ENCODE measurements around the gene ZNF184. TPM values are rescaled to one million over a fixed set of nuclear protein-coding genes. Genes with fewer than 3 reads are reported as not detected.

The ZNF184 gene
- total and polyA plus RNA-seq, 10 of the 15 experiments (the other 5 are each of a cell fraction or from before 2014, with no cell fraction given), result 4.1 to 15.1 (median 8.3) TPM

DNA sequence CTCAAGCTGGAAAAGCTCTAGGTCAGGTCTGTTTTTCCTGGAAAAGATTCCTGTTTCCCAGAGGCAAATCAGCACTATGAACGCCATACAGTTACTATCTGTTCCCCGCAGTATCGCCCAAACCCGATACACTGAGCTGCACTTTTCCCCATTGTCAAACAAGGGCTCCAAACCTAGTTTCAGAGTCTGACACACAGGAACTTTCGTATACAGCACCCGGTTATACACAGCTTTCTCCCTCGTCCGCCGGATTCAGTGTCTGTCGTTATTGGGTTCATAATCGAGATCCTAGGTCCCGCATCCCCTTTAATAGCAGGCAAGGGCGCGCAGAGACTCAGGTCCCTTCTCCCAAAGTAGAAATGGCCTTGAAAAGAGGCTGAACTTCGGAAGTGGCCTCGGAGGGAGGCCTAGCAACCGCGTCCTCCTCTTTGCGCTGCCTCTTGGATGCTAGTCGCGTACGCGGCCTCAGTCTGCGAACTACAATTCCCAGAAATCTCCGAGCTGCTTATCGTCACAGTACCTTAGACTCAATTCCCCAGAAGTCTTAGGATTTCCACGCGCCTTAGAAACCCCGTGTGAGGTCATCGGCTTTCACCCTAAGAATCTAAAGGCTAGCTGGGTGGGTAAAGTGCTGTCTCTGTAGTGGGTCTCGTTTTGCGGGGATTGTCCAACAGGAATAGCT lies 50.1 kb downstream of the ZNF184 start:
- POLR2A ChIA-PET, result no interaction called here

DNA sequence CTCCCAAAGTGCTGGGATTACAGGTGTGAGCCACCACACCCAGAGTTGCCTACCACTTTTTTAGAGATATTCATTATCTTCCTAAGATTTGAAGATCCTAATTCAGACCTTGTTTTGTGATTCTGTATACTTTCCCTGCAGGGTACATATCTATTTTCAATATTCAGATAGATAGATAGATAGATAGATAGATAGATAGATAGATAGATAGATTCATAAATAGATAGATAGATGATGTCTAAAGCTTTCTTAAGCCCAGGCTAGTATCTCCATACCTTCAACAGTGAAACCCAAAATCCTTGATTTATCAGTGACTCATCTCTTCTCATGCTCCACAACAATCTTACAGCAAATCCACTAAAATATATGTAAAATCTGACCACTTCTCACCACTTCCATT lies 53.5 kb downstream of the ZNF184 start:
- no TSS peak for BruUV-seq (replicated peaks)
- Histone ChIP-seq H3K27ac (ENCODE audit: control insufficient read depth, insufficient read depth) (no peak overlapping the region), H3K36me3 (ENCODE audit: control insufficient read depth in 2 of 2, insufficient read depth in 2 of 2, low read length in 1 of 2) (no peaks in the 10 kb centered on the region), H3K9ac (ENCODE audit: control insufficient read depth, insufficient read depth, low read length) (no peak overlapping the region), H3K4me2 (ENCODE audit: control insufficient read depth, insufficient read depth) (no peak overlapping the region), H3K4me3 (no peak overlapping the region), H3K79me2 (ENCODE audit: control insufficient read depth, insufficient read depth, low read length) (no peaks in the 10 kb centered on the region), H3K4me1 (ENCODE audit: control insufficient read depth, insufficient read depth, low read length) (no peaks in the 10 kb centered on the region), H4K20me1 (ENCODE audit: control insufficient read depth, insufficient read depth) (no peaks in the 10 kb centered on the region), H3K27me3 (replicated peaks in 1 of 2; ENCODE audit: control insufficient read depth in 2 of 2, insufficient read depth in 2 of 2, low read length in 1 of 2) (no peaks in the 10 kb centered on the region), H3K9me3 (replicated peaks; ENCODE audit: control insufficient read depth, insufficient read depth, low read length) (no peaks in the 10 kb centered on the region; the same call in 2 of the 3 replicates), H2AFZ (ENCODE audit: control insufficient read depth, low read depth, low read length) (no peak overlapping the region)
- ATAC-seq (no peak), FAIRE-seq (no peak), DNase-seq (ENCODE audit: low read depth, low spot score) (no peak)
- RAD21 ChIA-PET (ENCODE audit: unreplicated experiment), result no interaction called here
- CTCF ChIA-PET, result no interaction called here
- intact Hi-C loops (cut with micrococcal nuclease; ENCODE audit: unreplicated experiment), result no loop called here
- SMC1A ChIA-PET (ENCODE audit: uncharacterized antibody, unreplicated experiment), result no interaction called here
- POLR2A ChIA-PET, result no interaction called here
- in situ Hi-C loops (cut with MboI), result no loop called here
- no peak for TF ChIP-seq JUND (IDR thresholded peaks at IDR 0.05; ENCODE audit: low read depth, low read length)
- no peak for TF ChIP-seq EGR1 (IDR thresholded peaks at IDR 0.05; ENCODE audit: borderline replicate concordance in 1 of 2, low read depth in 2 of 2, low read length in 2 of 2)
- no peak for TF ChIP-seq DPF2 (IDR thresholded peaks at IDR 0.05)
- no peak for TF ChIP-seq IKZF1 (conservative IDR thresholded peaks at IDR 0.05)
- no peak for TF ChIP-seq STAT1 (conservative IDR thresholded peaks at IDR 0.05)
- TF ChIP-seq RAD51 (IDR thresholded peaks at IDR 0.05), result no peak

More for the DNA sequence above, 50.1 kb downstream of the ZNF184 start:
- Histone ChIP-seq H3K4me2 (ENCODE audit: control insufficient read depth, insufficient read depth) (no peak overlapping the region), H3K9me3 (replicated peaks; ENCODE audit: control insufficient read depth, insufficient read depth, low read length) (no peaks in the 10 kb centered on the region; the same call in 1 of the 3 replicates), H2AFZ (ENCODE audit: control insufficient read depth, low read depth, low read length) (no peak overlapping the region), H3K27ac (ENCODE audit: control insufficient read depth, insufficient read depth) (no peak overlapping the region), H3K27me3 (replicated peaks in 1 of 2; ENCODE audit: control insufficient read depth in 2 of 2, insufficient read depth in 2 of 2, low read length in 1 of 2) (no peaks in the 10 kb centered on the region), H3K9ac (ENCODE audit: control insufficient read depth, insufficient read depth, low read length) (no peak overlapping the region), H4K20me1 (ENCODE audit: control insufficient read depth, insufficient read depth) (no peaks in the 10 kb centered on the region), H3K36me3 (ENCODE audit: control insufficient read depth in 2 of 2, insufficient read depth in 2 of 2, low read length in 1 of 2) (no peaks in the 10 kb centered on the region), H3K4me3 (no peak overlapping the region), H3K79me2 (ENCODE audit: control insufficient read depth, insufficient read depth, low read length) (no peaks in the 10 kb centered on the region), H3K4me1 (ENCODE audit: control insufficient read depth, insufficient read depth, low read length) (no peaks in the 10 kb centered on the region)
- RAD21 ChIA-PET (ENCODE audit: unreplicated experiment), result no interaction called here
- in situ Hi-C loops (cut with MboI), result no loop called here
- WGBS (ENCODE audit: insufficient coverage, insufficient replicate concordance, low lambda C conversion rate, missing lambda C conversion rate), result 68% methylated on average over 26 of the region's 32 CpGs
- CTCF ChIA-PET, result no interaction called here
- no peak for DNase-seq (ENCODE audit: low read depth, low spot score)
- ATAC-seq, result no peak
- SMC1A ChIA-PET (ENCODE audit: uncharacterized antibody, unreplicated experiment), result interaction anchor here (0.7 kb wide), 1 partner anchor 13 kb away, joined by 3 read pairs; no protein-coding TSS in a partner anchor
- FAIRE-seq, result no peak
- BruUV-seq (replicated peaks), result no TSS peak
- intact Hi-C loops (cut with micrococcal nuclease; ENCODE audit: unreplicated experiment), result no loop called here
- no peak for TF ChIP-seq SMAD1 (IDR thresholded peaks at IDR 0.05; ENCODE audit: low read depth, partially characterized antibody)
- no peak for TF ChIP-seq POU2F2 (IDR thresholded peaks at IDR 0.05; ENCODE audit: borderline replicate concordance, low read depth, low read length)
- TF ChIP-seq CBX3 (IDR thresholded peaks at IDR 0.05; ENCODE audit: borderline replicate concordance, low read depth), result no peak
- no peak for TF ChIP-seq BCL3 (IDR thresholded peaks at IDR 0.05; ENCODE audit: borderline replicate concordance, insufficient read depth, low read depth, low read length, poor library complexity, severe bottlenecking)

All from GM12878 (cell line).